Inferior parietal cortex (tissue), 1 donor: ENCODE measurements around the gene ADRB2.

Experiments
- DNase-seq: peaks from one replicate; pipeline ENCODE4 v3.0.0-alpha.2; 2016; ENCODE audit errors: extremely low spot score

Gene ADRB2

DNA sequence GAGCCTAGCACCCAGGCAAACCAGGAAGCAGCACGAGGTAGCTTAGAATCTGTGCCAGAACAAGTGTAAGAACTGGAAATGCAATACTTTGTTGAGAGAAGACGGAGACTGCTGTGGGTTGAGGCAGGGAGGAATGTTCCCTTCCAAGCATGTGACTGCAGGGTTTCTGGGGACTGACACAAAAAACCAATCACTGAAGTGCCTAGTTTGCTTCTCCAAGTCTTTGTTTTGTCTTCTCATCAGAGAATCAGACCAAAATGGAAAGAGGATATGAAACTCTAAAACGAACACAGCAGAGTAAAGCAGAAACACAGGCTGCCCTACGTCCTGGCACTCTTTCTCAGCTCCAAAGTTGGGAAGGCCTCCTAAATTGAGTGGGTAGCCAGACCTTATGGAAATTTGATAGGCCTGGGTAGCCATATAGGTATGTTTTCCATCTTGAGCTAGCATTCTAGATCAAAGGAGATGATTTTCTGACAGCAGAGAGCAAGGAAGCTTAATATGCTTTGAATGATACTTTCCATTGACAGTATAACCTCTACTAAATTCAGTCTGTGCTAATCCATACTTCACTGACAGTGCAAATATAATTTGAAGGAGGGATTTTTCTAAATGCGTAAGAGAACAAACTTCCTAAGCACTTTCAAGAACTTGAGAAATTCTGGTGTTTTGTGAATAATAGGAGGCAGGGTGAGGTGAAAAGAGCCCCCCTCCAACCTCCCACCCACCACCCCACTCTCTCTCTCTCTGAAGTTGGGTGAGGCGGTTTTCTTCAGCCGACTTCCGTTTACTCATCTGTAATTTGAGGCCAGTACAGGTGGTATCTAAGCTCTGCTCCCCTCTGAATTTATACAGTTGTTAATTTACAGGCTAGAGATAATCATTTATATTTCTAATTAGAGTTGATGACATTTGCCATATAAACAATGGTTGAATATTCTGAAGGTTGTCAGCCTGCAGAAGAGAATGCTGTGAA is 5.5 kb downstream of the ADRB2 start:
- no peak for DNase-seq

DNA sequence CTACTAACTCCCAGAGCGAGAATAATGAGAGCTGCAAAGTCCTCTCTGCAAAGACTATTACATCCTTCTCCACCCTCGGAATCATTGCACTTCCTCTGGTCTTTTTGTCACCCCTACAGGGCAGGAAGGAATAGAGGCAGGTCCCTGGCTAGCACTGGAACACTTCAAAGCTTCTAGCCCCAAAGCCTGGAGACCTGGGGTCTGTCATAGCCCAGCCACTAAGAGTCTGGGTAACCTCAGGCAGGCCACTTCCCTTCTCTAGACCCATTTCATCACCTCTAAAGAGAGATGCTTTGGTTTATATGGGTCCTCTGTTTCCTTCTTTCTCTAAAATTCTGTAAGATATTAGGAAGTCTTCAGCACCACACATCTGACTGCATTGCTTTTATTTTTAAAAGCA is 6.7 kb downstream of the ADRB2 start:
- no peak for DNase-seq

DNA sequence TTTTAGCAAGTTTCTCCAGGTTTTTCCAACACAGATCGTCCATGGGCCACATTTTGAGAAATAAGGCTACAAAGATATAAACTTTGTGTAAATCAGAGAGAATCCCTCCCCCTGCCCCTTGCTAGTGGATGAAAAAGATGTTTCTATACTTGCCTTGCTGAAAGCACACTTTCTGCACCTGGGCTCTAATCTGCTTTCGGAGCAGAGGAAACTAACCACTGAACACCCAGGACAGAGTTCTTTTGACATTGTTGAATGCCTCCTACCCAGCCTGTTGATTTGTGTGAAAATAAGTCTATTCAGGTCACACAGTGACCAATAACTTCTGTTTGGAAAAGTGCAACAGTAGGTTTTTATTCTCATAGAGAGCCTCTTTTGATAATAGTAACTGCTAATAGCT is 7.5 kb downstream of the ADRB2 start:
- DNase-seq: no peak

DNA sequence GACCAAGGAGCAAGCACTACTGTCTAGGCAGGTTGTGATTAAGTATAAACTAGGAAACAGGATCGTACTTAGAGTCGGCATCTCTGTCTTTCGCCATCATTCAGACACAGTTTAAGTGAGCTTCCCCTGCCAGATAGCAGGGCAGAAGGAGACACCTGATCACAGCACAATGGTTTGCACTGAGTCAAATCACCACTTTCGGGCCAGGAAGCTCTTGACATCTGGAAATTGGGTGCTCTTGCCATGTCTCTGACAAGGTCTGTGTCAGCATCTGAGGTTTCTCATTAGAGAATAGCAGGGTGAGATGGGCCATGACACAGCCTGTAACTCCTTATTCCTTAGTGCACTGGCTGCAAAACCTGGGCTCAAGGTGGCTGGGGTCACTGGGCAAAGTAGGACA is 8.3 kb downstream of the ADRB2 start:
- no peak for DNase-seq

DNA sequence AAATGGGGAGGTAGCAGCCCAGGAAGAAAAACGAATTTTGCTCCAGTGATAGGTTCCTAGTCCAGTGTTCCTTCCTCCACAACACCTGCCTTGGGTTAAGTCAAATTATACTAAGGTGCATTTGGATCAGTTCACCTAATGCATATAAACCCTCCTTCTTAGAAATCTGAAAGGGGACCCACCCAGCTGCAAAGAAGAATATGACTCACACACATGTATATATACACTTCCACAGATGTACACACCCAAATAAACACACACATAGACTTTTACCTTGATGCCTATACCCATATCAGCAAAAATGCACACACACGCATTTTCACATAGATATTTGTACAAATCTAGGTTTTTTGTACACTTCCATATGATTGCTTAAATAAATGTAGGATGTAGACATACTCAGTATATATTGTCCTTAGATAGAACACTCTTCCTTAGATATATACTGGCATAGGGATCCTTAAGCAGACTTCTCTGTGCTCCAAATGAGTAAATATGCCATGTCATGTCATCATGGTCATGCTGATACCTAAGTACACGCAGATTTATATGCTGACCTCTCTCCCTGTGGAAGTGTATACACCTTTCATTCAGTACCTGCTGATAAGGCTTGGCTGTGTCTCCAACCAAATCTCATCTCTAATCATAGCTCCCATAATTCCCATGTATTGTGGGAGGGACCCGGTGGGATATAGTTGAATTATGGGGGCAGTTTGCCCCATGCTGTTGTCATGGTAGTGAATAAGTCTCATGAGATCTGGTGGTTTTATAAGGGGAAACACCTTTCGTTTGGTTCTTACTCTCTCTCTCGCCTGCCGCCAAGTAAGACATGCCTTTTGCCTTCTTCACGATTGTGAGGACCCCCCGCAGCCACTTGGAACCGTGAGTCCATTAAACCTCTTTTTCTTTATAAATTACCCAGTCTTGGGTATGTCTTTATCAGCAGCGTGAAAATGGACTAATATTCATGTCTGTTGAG is 10.2 kb downstream of the ADRB2 start:
- DNase-seq: no peak

GRCh38 chr5:148837383-148837782 is 11.0 kb downstream of the ADRB2 start:
- no peak for DNase-seq

DNA sequence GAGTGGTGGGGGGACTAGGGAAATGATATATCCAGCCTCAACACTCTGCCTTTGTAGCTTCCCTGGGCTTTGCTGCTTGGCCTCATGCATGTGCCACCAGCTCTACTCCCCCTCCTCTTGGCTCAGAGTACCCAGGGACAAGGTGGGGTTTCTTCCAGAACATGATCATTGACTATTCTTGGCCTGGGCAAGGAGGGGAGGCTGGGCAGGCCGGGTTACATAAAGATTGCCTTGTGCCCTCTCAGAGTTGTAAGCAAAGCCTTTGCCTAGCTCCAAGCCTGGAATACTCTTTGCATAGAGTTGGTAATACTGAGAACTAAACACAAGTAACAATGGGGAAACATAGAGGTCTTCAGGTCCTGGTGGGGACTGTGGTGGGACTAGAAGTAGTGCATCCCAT is 11.9 kb downstream of the ADRB2 start:
- no peak for DNase-seq

- DNase-seq: no peak
Observed at GRCh38 chr5:148839960-148840359, 13.5 kb downstream of the ADRB2 start.

- no peak for DNase-seq
Observed at GRCh38 chr5:148840531-148840930, 14.1 kb downstream of the ADRB2 start.

DNA sequence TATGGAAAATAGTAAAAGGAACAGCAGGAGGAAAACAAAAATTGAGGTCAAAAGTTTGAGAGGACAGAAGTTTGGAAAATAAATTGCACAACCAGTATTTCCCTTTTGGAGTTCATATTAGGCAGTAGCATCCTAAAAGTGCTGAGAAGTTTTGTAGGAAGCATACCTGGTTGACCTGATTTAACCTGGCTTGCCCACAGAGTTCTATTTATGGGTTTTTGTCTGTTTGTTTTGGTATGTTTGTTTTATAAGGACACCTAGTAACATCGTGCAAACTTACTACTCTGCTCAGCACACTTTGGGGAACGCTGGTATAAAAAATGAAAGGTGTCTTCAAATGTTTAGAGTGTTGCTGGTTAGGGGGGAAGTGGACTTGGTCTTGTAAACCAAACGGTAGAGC is 15.1 kb downstream of the ADRB2 start:
- DNase-seq: no peak

- DNase-seq: no peak
Observed at GRCh38 chr5:148842161-148842560, 15.8 kb downstream of the ADRB2 start.

DNA sequence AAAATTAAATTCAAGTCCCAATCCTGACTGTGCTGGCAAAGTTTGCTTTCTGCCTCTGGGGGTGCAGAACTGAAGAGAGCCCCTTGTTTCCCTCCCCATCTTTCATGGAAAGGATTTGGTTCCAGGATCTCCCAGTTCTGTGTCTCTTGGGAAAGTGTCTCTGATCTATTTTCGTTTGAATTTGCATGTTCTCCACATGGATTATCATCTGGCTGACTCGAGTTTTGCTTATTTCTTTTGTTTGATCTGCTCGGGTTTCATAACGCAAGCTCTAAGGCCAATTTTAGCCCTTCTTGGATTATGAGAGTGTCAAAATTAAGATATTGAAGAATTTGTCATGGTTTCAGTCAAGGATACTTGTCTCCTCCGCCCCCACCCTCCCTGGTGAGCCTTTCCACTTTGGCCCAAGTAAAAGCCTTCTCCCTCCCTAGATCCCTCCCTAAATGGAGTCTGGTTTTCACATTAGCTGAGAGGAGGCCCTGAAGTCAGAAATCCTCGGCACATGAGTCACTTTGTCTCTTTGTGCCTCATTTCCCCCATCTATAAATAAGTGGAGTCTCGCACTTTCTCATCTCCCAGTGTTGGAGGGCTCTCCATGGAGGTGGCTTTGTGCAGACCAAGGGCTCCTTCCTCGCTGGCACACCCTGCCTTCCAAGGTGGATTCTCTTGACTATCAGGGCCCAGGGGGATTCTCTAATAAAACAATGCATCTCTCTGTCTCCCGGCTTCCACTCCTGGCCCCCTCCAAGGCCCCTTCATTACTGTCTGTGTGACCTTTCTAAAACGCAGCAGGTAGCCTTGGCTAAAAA is 17.3 kb downstream of the ADRB2 start:
- DNase-seq: no peak

DNA sequence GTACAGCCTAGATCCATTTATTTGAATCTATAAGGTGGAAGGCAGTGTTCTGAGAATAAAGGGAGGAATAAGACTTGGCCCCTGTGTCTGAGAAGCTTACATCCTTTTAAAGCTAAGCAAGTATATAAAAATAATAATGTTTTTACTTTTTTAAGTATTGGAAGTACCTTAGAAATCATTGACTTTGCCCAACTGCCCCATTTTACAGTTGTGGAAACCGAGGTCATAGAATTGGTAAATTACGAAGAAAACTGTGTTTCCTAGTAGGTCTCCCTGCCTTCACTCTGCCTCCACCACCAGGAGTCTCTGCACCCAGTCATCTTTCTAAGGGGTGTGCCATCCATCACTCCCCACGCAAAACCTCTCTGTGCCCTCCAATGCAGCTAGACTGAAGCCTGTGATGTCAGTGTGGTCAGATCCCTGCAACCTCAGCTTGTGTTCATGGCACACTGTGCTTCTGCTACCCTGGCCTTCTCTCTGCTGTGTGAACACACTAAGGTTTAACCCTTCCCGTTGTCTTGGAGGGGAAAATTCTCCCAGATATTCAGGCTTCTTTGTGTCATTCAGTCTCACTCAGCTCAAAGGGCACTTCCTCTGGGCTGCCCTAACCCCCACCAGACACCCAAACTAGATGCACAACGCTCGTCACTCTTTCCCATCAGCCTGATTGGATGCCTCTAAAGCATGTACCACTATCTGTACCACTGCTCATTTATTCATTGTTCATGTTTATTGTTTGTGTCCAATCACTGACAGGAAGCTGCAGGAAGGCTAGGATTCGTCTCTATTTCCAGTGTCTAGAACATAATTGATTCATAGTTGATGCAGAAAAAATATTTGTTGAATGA is 18.2 kb downstream of the ADRB2 start:
- DNase-seq: no peak

DNA sequence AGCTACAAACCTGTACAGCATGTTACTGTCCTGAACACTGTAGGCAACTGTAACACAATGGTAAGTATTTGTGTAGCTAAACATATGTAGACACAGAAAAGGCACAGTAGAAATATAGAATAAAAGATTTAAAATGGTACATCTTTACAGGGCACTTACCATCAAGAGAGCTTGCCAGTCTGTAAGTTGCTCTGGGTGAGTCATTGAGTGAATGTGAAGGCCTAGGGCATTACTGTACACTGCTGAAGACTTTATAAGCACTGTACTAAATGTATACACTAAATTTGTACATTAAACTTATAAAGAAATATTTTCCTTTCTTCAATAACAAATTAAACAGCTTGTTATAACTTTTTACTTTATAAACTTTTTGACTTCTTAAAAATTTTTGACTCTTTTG is 20.5 kb downstream of the ADRB2 start:
- DNase-seq: no peak

GRCh38 chr5:148847456-148847855 is 21.0 kb downstream of the ADRB2 start:
- DNase-seq: no peak

DNA sequence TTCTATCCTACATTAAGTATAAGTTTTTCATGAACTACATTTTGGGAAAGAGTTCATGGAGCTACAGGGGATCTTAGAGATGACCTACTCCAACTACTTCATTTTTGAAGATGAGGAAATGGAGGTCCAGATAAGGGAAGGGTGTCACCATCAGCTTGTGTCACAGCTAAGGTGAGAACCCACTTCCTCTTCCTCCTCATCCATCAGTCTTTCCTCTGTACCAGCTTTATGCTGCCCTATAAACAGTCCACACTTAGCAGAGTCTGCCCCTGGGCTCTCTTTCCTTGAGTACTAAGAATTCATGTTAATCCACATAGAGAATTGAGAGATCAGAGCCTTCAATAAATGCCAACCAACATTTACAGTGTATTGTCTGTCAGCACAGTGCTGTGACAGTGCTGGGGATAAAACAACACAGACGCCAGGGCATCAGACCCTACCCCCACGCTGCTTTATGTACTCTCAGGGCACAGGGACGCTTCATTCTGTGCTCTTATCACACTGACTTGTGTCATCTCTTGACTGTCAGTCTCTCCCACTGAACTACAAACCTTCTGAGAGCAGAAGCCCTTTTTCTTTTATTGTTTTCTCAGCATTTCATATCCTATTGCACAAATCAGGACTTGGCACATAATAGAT is 22.1 kb downstream of the ADRB2 start:
- no peak for DNase-seq

GRCh38 chr5:148849461-148849860 is 23.1 kb downstream of the ADRB2 start:
- DNase-seq: no peak

DNA sequence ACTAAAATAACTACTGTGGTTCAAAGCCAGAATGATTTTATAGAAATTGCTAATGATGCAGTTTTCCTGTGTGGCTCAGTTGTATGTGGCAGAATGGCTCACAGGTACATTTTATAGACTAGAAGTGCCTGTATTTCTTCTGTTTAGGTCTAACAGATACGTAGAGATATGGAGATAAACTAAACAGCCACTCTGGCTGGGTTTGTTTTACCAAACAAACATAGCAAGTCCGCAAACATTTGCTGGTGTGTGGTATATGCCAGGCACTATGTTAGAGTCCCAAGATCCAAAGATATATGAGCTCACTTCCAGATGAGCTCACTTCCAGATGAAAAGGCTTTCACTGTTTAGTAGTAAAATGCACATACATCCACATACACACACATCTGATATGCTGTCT is 24.4 kb downstream of the ADRB2 start:
- DNase-seq: no peak

DNA sequence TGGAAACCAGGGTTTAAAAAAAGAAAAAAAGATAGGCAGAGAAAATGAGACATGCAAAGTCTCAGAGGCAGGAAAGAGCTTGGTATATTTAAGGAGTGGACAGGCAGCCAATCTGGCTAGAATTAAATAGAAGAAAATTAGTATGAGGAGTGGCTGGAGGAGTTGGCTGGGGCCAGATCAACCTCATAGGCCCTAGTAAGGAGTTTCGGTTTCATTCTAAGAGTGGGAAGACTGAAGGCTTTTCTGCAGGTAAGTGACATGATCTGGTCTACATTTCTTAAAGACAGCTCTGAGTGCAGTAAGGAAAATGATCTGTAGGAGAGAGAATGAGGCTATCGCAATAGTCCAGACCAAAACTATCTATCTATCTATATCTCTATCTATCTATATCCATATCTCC is 27.5 kb downstream of the ADRB2 start:
- no peak for DNase-seq
